Globus pallidus (tissue), 1 donor: Measurements from ENCODE around the gene CTTN.

Source experiments
- DNase-seq: peaks from one replicate; pipeline ENCODE4 v3.0.0-alpha.2; 2015; ENCODE audit warnings: low spot score

Gene CTTN

GRCh38 chr11:70455354-70455753, 57.0 kb downstream of the CTTN start:
- no peak for DNase-seq

GRCh38 chr11:70456921-70457532, 58.7 kb downstream of the CTTN start:
- DNase-seq, result peak; percentile 63

- DNase-seq, result no peak
Measured at GRCh38 chr11:70458736-70459135, 60.4 kb downstream of the CTTN start.

- no peak for DNase-seq
Measured at GRCh38 chr11:70460111-70460510, 61.8 kb downstream of the CTTN start.

- DNase-seq, result no peak
Measured at GRCh38 chr11:70460964-70461363, 62.6 kb downstream of the CTTN start.

- no peak for DNase-seq
Measured at GRCh38 chr11:70462818-70463477, 64.6 kb downstream of the CTTN start.

- DNase-seq, result no peak
Measured at GRCh38 chr11:70463478-70464255, 65.3 kb downstream of the CTTN start.

- DNase-seq, result no peak
Measured at GRCh38 chr11:70464509-70465361, 66.4 kb downstream of the CTTN start.

GRCh38 chr11:70466154-70466553, 67.8 kb downstream of the CTTN start:
- no peak for DNase-seq

- no peak for DNase-seq
Measured at GRCh38 chr11:70466596-70466995, 68.3 kb downstream of the CTTN start.

- DNase-seq, result peak; percentile 53
Measured at GRCh38 chr11:70467201-70468085, 69.1 kb downstream of the CTTN start.

GRCh38 chr11:70468256-70469195, 70.2 kb downstream of the CTTN start:
- no peak for DNase-seq

GRCh38 chr11:70470127-70470526, 71.8 kb downstream of the CTTN start:
- peak; percentile 17 for DNase-seq

GRCh38 chr11:70471254-70471653, 72.9 kb downstream of the CTTN start:
- DNase-seq, result no peak

GRCh38 chr11:70472240-70472639, 73.9 kb downstream of the CTTN start:
- DNase-seq, result no peak

GRCh38 chr11:70473186-70473872, 75.0 kb downstream of the CTTN start:
- DNase-seq, result no peak

GRCh38 chr11:70473873-70474690, 75.8 kb downstream of the CTTN start:
- no peak for DNase-seq

- DNase-seq, result no peak
Measured at GRCh38 chr11:70474710-70475109, 76.4 kb downstream of the CTTN start.

GRCh38 chr11:70476669-70477068, 78.3 kb downstream of the CTTN start:
- DNase-seq, result no peak
